ENCODE data around the gene NOTCH1. TPM values are rescaled to one million over a fixed set of nuclear protein-coding genes. Genes with fewer than 3 reads are reported as not detected.

Gene NOTCH1
- total and polyA plus RNA-seq, 2 of the 13 experiments (the other 11 are each of a cell fraction or from before 2014, with no cell fraction given) = 0.09 to 0.35 TPM

DNA sequence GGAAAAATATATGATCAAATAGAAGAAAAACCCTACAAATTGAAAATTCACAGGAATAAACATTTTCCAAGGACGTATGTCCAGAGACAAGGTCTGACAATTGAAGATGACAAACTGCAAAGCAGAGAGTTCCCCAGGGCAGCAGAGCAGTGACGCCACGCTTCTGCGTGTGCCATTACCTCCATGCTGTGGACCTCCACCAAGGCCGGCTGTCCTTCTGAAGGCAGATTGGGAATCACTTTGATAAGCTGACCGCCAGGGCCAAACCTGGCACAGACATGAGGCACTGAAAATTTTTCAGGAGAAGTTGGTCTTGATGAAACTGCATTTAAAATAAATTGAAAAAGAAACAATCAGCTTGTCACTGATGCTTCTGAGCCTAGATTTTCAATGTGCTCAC lies 81.6 kb downstream of the NOTCH1 start (continued):
- TF ChIP-seq ZBTB14 (CRISPR knock-in tag; IDR thresholded peaks at IDR 0.05) (no peak), ZNF292 (CRISPR knock-in tag; IDR thresholded peaks at IDR 0.05; ENCODE audit: borderline replicate concordance, low read depth) (no peak)

- Histone ChIP-seq H3K9ac (ENCODE audit: insufficient read depth, low read depth, low read length) (no peak overlapping the region), H3K9me3 (ENCODE audit: low read length) (no peaks in the 10 kb centered on the region), H2AFZ (ENCODE audit: low read length) (no peak overlapping the region), H3K4me2 (ENCODE audit: low read depth, low read length) (no peak overlapping the region), H3K4me1 (ENCODE audit: insufficient read depth, low read length) (no peaks in the 10 kb centered on the region), H3K4me3 (replicated peaks in 1 of 3; ENCODE audit: insufficient read depth in 1 of 3, low read depth in 2 of 3, low read length in 3 of 3) (no peak overlapping the region), H4K20me1 (ENCODE audit: insufficient read depth, low read length) (no peaks in the 10 kb centered on the region), H3K27ac (ENCODE audit: extremely low read length, insufficient read depth, low read length) (no peak overlapping the region), H3K27me3 (ENCODE audit: control insufficient read depth in 1 of 2, insufficient read depth in 2 of 2, low read length in 2 of 2) (no peaks in the 10 kb centered on the region), H3K36me3 (replicated peaks in 1 of 2; ENCODE audit: control insufficient read depth in 1 of 2, insufficient read depth in 2 of 2, low read length in 2 of 2) (peaks cover 51 to 90% of the 10 kb centered on the region in 2 experiments), H3K79me2 (ENCODE audit: insufficient read depth, low read length) (no peaks in the 10 kb centered on the region)
- ChIA-PET POLR2A (no interaction called here), CTCF (ENCODE audit: low intra/inter-chr PET ratio, low total read pairs) (no interaction called here)
- no TSS peak for BruUV-seq (replicated peaks)
- in situ Hi-C loops (cut with HindIII; ENCODE audit: extremely low pct_ligation_motif_present, low pct_unique_long_range_greater_than_20kb) (no loop called here), intact Hi-C loops (cut with micrococcal nuclease; ENCODE audit: unreplicated experiment) (no loop called here)
- ATAC-seq (no peak), DNase-seq (ENCODE audit: low spot score) (no peak), FAIRE-seq (no peak)
- WGBS (ENCODE audit: low lambda C conversion rate) = 97% methylated on average over 8 of the region's 14 CpGs
- TF ChIP-seq IKZF1 (IDR thresholded peaks at IDR 0.05) = no peak
- no peak for TF ChIP-seq XBP1 (CRISPR knock-in tag; IDR thresholded peaks at IDR 0.05)
- TF ChIP-seq ZNF652 (CRISPR knock-in tag; IDR thresholded peaks at IDR 0.05; ENCODE audit: borderline replicate concordance, low read depth) = no peak
- no peak for TF ChIP-seq KLF15 (CRISPR knock-in tag; IDR thresholded peaks at IDR 0.05; ENCODE audit: borderline replicate concordance)
- no peak for TF ChIP-seq TMF1 (CRISPR knock-in tag; IDR thresholded peaks at IDR 0.05; ENCODE audit: low read depth)
- TF ChIP-seq ZNF274 (CRISPR knock-in tag; IDR thresholded peaks at IDR 0.05) = no peak
- TF ChIP-seq BRCA1 (CRISPR knock-in tag; IDR thresholded peaks at IDR 0.05) = no peak
- TF ChIP-seq, protein P1, sequence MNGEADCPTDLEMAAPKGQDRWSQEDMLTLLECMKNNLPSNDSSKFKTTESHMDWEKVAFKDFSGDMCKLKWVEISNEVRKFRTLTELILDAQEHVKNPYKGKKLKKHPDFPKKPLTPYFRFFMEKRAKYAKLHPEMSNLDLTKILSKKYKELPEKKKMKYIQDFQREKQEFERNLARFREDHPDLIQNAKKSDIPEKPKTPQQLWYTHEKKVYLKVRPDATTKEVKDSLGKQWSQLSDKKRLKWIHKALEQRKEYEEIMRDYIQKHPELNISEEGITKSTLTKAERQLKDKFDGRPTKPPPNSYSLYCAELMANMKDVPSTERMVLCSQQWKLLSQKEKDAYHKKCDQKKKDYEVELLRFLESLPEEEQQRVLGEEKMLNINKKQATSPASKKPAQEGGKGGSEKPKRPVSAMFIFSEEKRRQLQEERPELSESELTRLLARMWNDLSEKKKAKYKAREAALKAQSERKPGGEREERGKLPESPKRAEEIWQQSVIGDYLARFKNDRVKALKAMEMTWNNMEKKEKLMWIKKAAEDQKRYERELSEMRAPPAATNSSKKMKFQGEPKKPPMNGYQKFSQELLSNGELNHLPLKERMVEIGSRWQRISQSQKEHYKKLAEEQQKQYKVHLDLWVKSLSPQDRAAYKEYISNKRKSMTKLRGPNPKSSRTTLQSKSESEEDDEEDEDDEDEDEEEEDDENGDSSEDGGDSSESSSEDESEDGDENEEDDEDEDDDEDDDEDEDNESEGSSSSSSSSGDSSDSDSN (CRISPR knock-in tag; IDR thresholded peaks at IDR 0.05) = no peak
- no peak for TF ChIP-seq POLR2A (IDR thresholded peaks at IDR 0.05; ENCODE audit: insufficient read depth in 1 of 2, low read depth in 2 of 2, low read length in 2 of 2)
- TF ChIP-seq IKZF4 (CRISPR knock-in tag; IDR thresholded peaks at IDR 0.05; ENCODE audit: borderline replicate concordance, low read depth, not compliant biosample characterization) = no peak
- no peak for TF ChIP-seq RFX1 (IDR thresholded peaks at IDR 0.05)
- no peak for TF ChIP-seq CENPX (CRISPR knock-in tag; IDR thresholded peaks at IDR 0.05)
- TF ChIP-seq DPF2 (CRISPR knock-in tag; IDR thresholded peaks at IDR 0.05; ENCODE audit: borderline replicate concordance, low read depth) = no peak
- TF ChIP-seq ZNF670 (CRISPR knock-in tag; IDR thresholded peaks at IDR 0.05; ENCODE audit: borderline replicate concordance) = no peak
- no peak for TF ChIP-seq IRF1 (CRISPR knock-in tag; IDR thresholded peaks at IDR 0.05; ENCODE audit: low read depth)
- no peak for TF ChIP-seq YY1 (IDR thresholded peaks at IDR 0.05; ENCODE audit: insufficient read depth, insufficient replicate concordance, low read depth, low read length)
- no peak for TF ChIP-seq ZNF800 (CRISPR knock-in tag; IDR thresholded peaks at IDR 0.05)
Observed at GRCh38 chr9:136463578-136463977, 82.3 kb downstream of the NOTCH1 start.
